H9 (cell line): ENCODE data around the gene CCL26. TPM values are rescaled to one million over a fixed set of nuclear protein-coding genes. Genes with fewer than 3 reads are reported as not detected.

Source experiments
- DNase-seq: peaks from one replicate; pipeline ENCODE4 v3.0.0-alpha.2; 2017
- H2AFZ ChIP-seq: one replicate; pipeline ENCODE4 v1.6.1; 2013; ENCODE audit warnings: mild to moderate bottlenecking, low read length, control low read depth, moderate library complexity
- H2AK5ac ChIP-seq: 2 replicates; pipeline ENCODE4 v1.6.1; 2013; ENCODE audit warnings: low read length, control low read depth, mixed read lengths; ENCODE audit not compliant: insufficient read length
- H2BK120ac ChIP-seq: one replicate; pipeline ENCODE4 v1.6.1; 2013; ENCODE audit warnings: low read depth, mild to moderate bottlenecking, low read length, control low read depth, inconsistent platforms; ENCODE audit not compliant: poor library complexity, severe bottlenecking
- H2BK12ac ChIP-seq: 2 replicates; pipeline ENCODE4 v1.6.1; 2013; ENCODE audit warnings: low read length, control low read depth, mixed read lengths, low read depth; ENCODE audit not compliant: insufficient read length
- H2BK15ac ChIP-seq: 2 replicates; pipeline ENCODE4 v1.6.1; 2013; ENCODE audit warnings: low read depth, low read length, control low read depth
- H2BK20ac ChIP-seq: one replicate; pipeline ENCODE4 v1.6.1; 2013; ENCODE audit warnings: low read depth, mild to moderate bottlenecking, low read length, control low read depth, inconsistent platforms; ENCODE audit not compliant: poor library complexity, severe bottlenecking
- H2BK5ac ChIP-seq: 2 replicates; pipeline ENCODE4 v1.6.1; 2013; ENCODE audit warnings: low read length, control low read depth, mixed read lengths; ENCODE audit not compliant: insufficient read length
- H3K14ac ChIP-seq: 2 replicates; pipeline ENCODE4 v1.6.1; 2013; ENCODE audit warnings: low read length, control low read depth; ENCODE audit not compliant: insufficient read depth
- H3K18ac ChIP-seq: 2 replicates; pipeline ENCODE4 v1.6.1; 2013; ENCODE audit warnings: low read depth, mild to moderate bottlenecking, mixed read lengths, low read length, control low read depth; ENCODE audit not compliant: insufficient read length
- H3K23ac ChIP-seq: 2 replicates; pipeline ENCODE4 v1.6.1; 2013; ENCODE audit warnings: low read length, control low read depth, mixed read lengths, low read depth; ENCODE audit not compliant: insufficient read length
- H3K23me2 ChIP-seq: 2 replicates; pipeline ENCODE4 v1.6.1; 2013; ENCODE audit warnings: low read depth, mild to moderate bottlenecking, mixed read lengths, low read length, control low read depth; ENCODE audit not compliant: insufficient read length, poor library complexity, severe bottlenecking
- H3K27ac ChIP-seq: 2 replicates; pipeline ENCODE4 v1.5.1; 2013; ENCODE audit warnings: low read length, control low read depth, mixed read lengths, low read depth; ENCODE audit not compliant: insufficient read length
- H3K27me3 ChIP-seq: 2 replicates; pipeline ENCODE4 v1.6.1; 2013; ENCODE audit warnings: low read length, control low read depth, inconsistent platforms; ENCODE audit not compliant: insufficient read depth
- H3K4ac ChIP-seq: 2 replicates; pipeline ENCODE4 v1.6.1; 2013; ENCODE audit warnings: low read depth, mild to moderate bottlenecking, control low read depth, inconsistent platforms, low read length, moderate library complexity
- H3K4me1 ChIP-seq: 2 replicates; pipeline ENCODE4 v1.6.1; 2013; ENCODE audit warnings: low read length, control low read depth, inconsistent platforms; ENCODE audit not compliant: insufficient read depth
- H3K4me2 ChIP-seq: 2 replicates; pipeline ENCODE4 v1.6.1; 2013; ENCODE audit warnings: low read length, control low read depth, mixed read lengths; ENCODE audit not compliant: insufficient read length, insufficient read depth
- H3K56ac ChIP-seq: 2 replicates; pipeline ENCODE4 v1.6.1; 2013; ENCODE audit warnings: low read depth, mild to moderate bottlenecking, mixed read lengths, low read length, control low read depth; ENCODE audit not compliant: insufficient read length
- H3K79me1 ChIP-seq: 2 replicates; pipeline ENCODE4 v1.6.1; 2013; ENCODE audit warnings: low read depth, mild to moderate bottlenecking, moderate library complexity, low read length, control low read depth, inconsistent platforms; ENCODE audit not compliant: insufficient read depth, poor library complexity, severe bottlenecking
- H3K79me2 ChIP-seq: 2 replicates; pipeline ENCODE4 v1.6.1; 2013; ENCODE audit warnings: low read length, control low read depth, inconsistent platforms; ENCODE audit not compliant: insufficient read depth
- H3K9ac ChIP-seq: 2 replicates; pipeline ENCODE4 v1.6.1; 2013; ENCODE audit warnings: low read length, control low read depth, mixed read lengths; ENCODE audit not compliant: insufficient read length; ENCODE audit errors: extremely low read depth
- H3K9me3 ChIP-seq: one replicate; pipeline ENCODE4 v1.6.1; 2013; ENCODE audit warnings: low read depth, low read length, inconsistent platforms; ENCODE audit not compliant: control insufficient read depth
- H3T11ph ChIP-seq: one replicate; pipeline ENCODE4 v1.6.1; 2013; ENCODE audit warnings: mild to moderate bottlenecking, low read length, control low read depth, inconsistent platforms
- H4K20me1 ChIP-seq: one replicate; pipeline ENCODE4 v1.6.1; 2013; ENCODE audit not compliant: control insufficient read depth, insufficient read length, insufficient read depth
- H4K5ac ChIP-seq: 2 replicates; pipeline ENCODE4 v1.6.1; 2013; ENCODE audit warnings: low read depth, mild to moderate bottlenecking, mixed read lengths, low read length, control low read depth; ENCODE audit not compliant: insufficient read length
- H4K8ac ChIP-seq: replicated peaks from 2 replicates; pipeline ENCODE4 v1.6.1; 2013; ENCODE audit warnings: low read length, control low read depth, mixed read lengths, low read depth; ENCODE audit not compliant: insufficient read length
- H4K91ac ChIP-seq: 2 replicates; pipeline ENCODE4 v1.6.1; 2013; ENCODE audit warnings: low read depth, mild to moderate bottlenecking, moderate library complexity, mixed read lengths, low read length, control low read depth; ENCODE audit not compliant: insufficient read length
- H3K27ac Mint-ChIP-seq, 3 experiments: 2 replicates in 2 of 3; 3 replicates in 1 of 3; pipeline ENCODE4 v1.8.0; 2020 to 2021; ENCODE audit warnings: mixed read lengths in 3 of 3, mild to moderate bottlenecking in 1 of 3, moderate library complexity in 1 of 3
- H3K27me3 Mint-ChIP-seq: 2 replicates; pipeline ENCODE4 v1.8.0; 2021; ENCODE audit warnings: low read depth, mild to moderate bottlenecking, moderate library complexity, mixed read lengths
- H3K36me3 Mint-ChIP-seq, 3 experiments: 2 replicates in 2 of 3; 3 replicates in 1 of 3; pipeline ENCODE4 v1.8.0; 2020 to 2021; ENCODE audit warnings: low read depth in 3 of 3, mixed read lengths in 3 of 3; ENCODE audit not compliant: insufficient read depth in 1 of 3
- H3K4me1 Mint-ChIP-seq, 2 experiments: 2 replicates each; pipeline ENCODE4 v1.8.0; 2020; ENCODE audit warnings: mixed read lengths in 2 of 2
- H3K4me3 Mint-ChIP-seq, 2 experiments: 2 replicates in 1 of 2; 3 replicates in 1 of 2; pipeline ENCODE4 v1.8.0; 2020 to 2021; ENCODE audit warnings: mild to moderate bottlenecking in 2 of 2, mixed read lengths in 2 of 2, moderate library complexity in 1 of 2
- H3K9me3 Mint-ChIP-seq, 2 experiments: 2 replicates in 1 of 2; 3 replicates in 1 of 2; pipeline ENCODE4 v1.8.0; 2020; ENCODE audit warnings: mild to moderate bottlenecking in 2 of 2, mixed read lengths in 2 of 2, moderate library complexity in 1 of 2
- WGBS: extraction: QIAGEN DNeasy Blood & Tissue Kit; methylation state at CpG from one replicate; pipeline ENCODE4 v1.1.7; 2013; ENCODE audit warnings: missing lambda C conversion rate, low lambda C conversion rate, mixed read lengths; ENCODE audit not compliant: insufficient read length; ENCODE audit errors: extremely low coverage; 5-methylcytosine and 5-hydroxymethylcytosine counted together
- total RNA-seq: library from RNA; stranded (reverse); gene quantifications from 2 replicates; pipeline ENCODE4 v1.2.1, GENCODE V29; 2021
- TF ChIP-seq, protein P1 (sequence below): fragments of 200-600 bp; sonication (generic); conservative IDR thresholded peaks from 3 replicates; pipeline ENCODE4 v1.8.0; 2021; ENCODE audit warnings: antibody characterized with exemption, mild to moderate bottlenecking

The CCL26 gene
- total RNA-seq, 1 experiment from 2014 or later: 9.3 TPM

DNA sequence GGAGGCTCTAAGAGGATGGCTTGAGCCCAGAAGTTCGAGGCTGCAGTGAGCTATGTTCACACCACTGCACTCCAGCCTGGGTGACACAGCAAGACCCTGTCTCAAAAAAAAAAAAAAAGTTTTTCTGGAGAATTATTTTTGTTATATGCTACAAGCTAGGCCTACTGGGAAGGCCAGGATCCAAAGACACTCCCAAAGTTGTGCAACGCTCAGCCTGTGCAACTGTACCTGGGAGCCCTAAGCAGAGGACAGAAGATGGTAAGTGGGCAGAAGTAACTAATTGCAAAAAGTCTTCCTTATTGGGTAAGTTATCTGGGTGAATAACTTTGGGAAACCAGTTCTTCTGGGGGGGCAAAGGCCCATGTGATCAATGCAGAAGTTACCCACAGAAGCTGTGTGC lies 50.6 kb downstream of the CCL26 start:
- Histone ChIP-seq H3K9me3 (no peaks in the 10 kb centered on the region), H4K20me1 (no peaks in the 10 kb centered on the region), H2BK120ac (no peak overlapping the region), H3K4ac (no peak overlapping the region), H3K79me2 (no peaks in the 10 kb centered on the region), H2BK5ac (no peak overlapping the region), H2BK12ac (no peak overlapping the region), H2AFZ (no peak overlapping the region), H3K27ac (no peak overlapping the region), H2BK15ac (no peak overlapping the region), H3K18ac (no peak overlapping the region), H4K8ac (no peak overlapping the region), H2BK20ac (no peak overlapping the region), H3K79me1 (no peaks in the 10 kb centered on the region), H3K23ac (no peak overlapping the region), H3K4me1 (no peaks in the 10 kb centered on the region), H3K56ac (no peak overlapping the region), H2AK5ac (no peak overlapping the region), H4K91ac (no peak overlapping the region), H3K23me2 (no peaks in the 10 kb centered on the region), H3K9ac (no peak overlapping the region), H3K4me2 (no peak overlapping the region), H3K27me3 (no peaks in the 10 kb centered on the region), H3K14ac (no peak overlapping the region), H3T11ph (no peak overlapping the region), H4K5ac (no peak overlapping the region)
- Mint-ChIP-seq H3K9me3 (no peaks in the 10 kb centered on the region; a peak in 1 of 5 replicates), H3K4me3 (no peak overlapping the region), H3K4me1 (no peaks in the 10 kb centered on the region), H3K36me3 (no peaks in the 10 kb centered on the region; a peak in 1 of 7 replicates), H3K27ac (no peak overlapping the region), H3K27me3 (no peaks in the 10 kb centered on the region; the same call in 1 of the 2 replicates)
- TF ChIP-seq, protein P1, sequence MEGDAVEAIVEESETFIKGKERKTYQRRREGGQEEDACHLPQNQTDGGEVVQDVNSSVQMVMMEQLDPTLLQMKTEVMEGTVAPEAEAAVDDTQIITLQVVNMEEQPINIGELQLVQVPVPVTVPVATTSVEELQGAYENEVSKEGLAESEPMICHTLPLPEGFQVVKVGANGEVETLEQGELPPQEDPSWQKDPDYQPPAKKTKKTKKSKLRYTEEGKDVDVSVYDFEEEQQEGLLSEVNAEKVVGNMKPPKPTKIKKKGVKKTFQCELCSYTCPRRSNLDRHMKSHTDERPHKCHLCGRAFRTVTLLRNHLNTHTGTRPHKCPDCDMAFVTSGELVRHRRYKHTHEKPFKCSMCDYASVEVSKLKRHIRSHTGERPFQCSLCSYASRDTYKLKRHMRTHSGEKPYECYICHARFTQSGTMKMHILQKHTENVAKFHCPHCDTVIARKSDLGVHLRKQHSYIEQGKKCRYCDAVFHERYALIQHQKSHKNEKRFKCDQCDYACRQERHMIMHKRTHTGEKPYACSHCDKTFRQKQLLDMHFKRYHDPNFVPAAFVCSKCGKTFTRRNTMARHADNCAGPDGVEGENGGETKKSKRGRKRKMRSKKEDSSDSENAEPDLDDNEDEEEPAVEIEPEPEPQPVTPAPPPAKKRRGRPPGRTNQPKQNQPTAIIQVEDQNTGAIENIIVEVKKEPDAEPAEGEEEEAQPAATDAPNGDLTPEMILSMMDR: no peak
- no peak for DNase-seq
- WGBS: no CpG with 5 or more reads among the region's 2 CpGs
